Measurements from ENCODE around the gene CCR3.

Gene CCR3

DNA sequence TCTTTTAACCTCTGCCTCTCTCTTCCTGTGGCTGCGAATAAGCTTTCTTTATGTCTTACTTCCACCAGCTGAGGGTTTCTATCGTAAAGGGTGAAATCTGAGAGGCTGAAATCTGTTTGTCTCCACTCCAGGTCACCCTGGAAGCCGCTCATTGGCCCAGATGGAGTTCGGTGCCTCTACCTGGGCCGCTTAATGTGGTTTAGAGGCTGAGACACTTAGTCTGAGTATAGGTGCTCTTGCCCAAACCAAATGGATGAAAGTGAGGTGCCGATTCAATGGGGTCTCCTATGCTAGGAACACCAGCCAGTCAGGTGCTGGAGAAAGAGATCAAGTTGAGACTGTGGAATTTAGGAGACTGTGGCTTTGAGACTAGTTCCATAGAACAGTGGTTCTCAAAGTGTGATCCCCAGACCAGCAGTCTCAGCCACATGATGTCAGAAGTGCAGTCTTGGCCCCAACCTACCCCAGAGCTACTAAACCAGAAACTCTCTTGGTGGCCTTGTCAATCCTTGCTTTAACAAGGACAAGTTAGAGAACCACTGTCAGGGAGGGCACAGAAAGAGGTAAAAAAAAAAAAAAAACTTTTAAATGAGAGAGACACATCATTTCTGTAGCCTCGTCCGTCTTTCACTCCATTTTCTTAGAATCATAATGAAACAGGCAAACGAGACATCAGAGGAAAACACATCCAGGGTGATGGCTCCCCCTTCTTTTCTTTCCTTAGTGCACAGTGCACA is 56.8 kb downstream of the CCR3 start:
- no peak for DNase-seq (ENCODE audit: low spot score)

DNA sequence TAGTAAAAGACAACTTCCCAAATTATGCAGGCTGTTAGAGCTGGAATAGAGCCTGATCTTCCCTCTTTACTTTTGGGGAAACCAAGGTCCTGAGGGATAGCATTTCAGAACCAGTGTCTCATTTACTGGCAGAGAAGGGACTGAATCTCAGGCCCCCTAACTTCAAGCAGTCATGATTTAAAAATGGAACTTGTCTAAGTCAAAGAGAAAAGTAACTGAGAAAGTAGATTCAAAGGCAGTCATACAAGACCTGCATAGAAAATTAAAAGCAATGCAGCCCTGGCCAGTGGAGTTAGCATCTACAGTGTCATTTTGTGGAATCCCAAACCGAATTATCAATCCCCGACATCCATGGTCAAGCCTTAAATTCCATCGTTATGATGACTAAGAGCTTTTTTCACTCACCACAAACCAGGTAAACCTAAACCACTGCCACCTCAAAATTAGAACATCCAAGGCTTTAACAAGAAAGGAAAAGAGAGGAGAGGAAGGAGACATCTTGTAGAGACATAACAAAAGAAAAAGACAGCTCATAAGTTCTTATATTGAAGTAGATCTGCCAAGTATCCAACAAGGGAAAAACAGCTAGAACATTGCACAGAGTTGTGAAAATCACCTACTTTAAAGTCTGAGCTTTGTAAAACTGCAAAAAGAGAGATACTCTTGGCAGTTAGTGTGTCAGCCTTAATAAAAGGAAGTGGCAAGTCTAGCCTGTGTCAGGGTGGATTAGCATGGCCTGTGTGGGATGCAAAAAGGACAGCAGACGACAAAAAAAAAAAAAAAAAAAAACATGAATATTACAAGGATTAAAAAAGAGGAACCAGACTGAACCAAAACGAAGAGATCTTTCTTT is 57.6 kb downstream of the CCR3 start:
- no peak for DNase-seq (ENCODE audit: low spot score)

GRCh38 chr3:46300461-46300789 is 58.2 kb downstream of the CCR3 start:
- no peak for DNase-seq (ENCODE audit: low spot score)

DNA sequence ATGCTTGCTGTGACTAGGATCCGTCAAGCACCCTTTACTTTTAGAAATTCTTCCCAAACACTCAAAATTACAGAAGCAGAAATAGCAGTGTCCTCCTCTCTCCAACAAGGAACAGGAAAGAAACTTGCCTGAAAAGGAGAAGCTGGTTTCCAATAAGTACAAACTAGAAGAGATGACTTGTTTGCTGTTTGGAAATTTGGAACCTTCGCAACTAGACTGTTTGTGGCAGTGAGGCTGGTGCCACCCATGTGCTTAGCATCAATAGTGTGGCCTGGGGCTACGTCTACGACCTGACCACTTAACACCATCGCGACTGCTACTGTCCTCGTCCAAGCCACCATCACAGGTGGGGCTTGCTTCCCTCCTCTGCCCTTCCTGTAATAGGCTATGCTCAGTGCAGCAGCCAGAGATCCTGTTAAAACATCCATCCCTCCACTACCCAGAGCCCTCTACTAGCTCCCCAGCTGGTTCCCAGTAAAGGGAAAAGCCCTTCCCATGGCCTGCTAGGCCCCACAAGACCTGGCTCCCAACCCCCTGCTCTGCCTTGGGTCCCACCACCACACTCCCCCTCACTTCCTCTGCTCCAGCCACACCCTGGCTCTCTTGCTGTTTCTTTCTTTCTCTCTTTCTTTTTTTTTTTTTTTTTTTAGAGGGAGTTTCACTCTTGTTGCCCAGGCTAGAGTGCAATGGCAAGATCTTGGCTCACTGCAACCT is 59.0 kb downstream of the CCR3 start:
- DNase-seq (ENCODE audit: low spot score), result no peak

- DNase-seq (ENCODE audit: low spot score), result no peak
Measured at GRCh38 chr3:46303240-46303639, 61.0 kb downstream of the CCR3 start.

GRCh38 chr3:46304739-46305138 is 62.5 kb downstream of the CCR3 start:
- no peak for DNase-seq (ENCODE audit: low spot score)

DNA sequence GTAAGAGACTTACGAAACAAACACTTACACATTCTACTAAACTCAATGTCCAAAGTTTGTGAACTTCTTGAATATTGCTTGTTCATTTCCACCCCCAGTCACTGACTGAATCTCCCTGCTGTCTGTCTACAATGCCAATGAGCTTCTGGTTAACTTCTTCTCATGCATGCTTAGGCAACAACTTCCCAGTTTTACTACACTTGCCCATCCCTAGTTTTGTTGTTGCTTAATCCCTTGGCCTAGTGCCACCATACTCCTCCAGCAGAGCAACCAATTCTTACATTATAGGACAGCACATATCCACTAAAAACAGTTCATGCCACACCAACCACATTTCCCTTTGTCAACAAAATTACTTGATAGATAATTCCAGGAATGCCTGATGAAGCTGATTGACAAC is 70.7 kb downstream of the CCR3 start:
- no peak for DNase-seq (ENCODE audit: low spot score)

GRCh38 chr3:46314517-46314916 is 72.3 kb downstream of the CCR3 start:
- no peak for DNase-seq (ENCODE audit: low spot score)

GRCh38 chr3:46316206-46316605 is 73.9 kb downstream of the CCR3 start:
- DNase-seq (ENCODE audit: low spot score), result no peak
